ENCODE measurements around the gene TMEM217.

DNA sequence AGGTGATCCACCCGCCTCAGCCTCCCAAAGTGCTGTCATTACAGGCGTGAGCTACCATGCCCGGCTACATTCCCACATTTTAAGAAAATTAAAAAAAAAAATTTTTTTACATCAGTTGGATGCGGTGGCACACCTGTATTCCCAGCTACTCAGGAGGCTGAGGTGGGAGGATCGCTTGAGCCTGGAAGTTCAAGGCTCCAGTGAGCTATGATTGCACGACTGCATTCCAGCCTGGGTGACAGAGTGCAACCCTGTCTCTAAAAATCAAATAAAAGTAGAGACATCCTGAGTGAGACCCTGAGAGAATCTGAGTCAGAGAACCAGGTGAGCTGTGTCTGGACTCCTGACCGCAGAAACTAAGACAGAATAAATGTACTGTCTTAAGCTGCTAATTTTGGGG lies 49.2 kb downstream of the TMEM217 start:
- TF ChIP-seq CHD2 (IDR thresholded peaks at IDR 0.05; ENCODE audit: low read length, partially characterized antibody) = no peak
- TF ChIP-seq, protein P1, sequence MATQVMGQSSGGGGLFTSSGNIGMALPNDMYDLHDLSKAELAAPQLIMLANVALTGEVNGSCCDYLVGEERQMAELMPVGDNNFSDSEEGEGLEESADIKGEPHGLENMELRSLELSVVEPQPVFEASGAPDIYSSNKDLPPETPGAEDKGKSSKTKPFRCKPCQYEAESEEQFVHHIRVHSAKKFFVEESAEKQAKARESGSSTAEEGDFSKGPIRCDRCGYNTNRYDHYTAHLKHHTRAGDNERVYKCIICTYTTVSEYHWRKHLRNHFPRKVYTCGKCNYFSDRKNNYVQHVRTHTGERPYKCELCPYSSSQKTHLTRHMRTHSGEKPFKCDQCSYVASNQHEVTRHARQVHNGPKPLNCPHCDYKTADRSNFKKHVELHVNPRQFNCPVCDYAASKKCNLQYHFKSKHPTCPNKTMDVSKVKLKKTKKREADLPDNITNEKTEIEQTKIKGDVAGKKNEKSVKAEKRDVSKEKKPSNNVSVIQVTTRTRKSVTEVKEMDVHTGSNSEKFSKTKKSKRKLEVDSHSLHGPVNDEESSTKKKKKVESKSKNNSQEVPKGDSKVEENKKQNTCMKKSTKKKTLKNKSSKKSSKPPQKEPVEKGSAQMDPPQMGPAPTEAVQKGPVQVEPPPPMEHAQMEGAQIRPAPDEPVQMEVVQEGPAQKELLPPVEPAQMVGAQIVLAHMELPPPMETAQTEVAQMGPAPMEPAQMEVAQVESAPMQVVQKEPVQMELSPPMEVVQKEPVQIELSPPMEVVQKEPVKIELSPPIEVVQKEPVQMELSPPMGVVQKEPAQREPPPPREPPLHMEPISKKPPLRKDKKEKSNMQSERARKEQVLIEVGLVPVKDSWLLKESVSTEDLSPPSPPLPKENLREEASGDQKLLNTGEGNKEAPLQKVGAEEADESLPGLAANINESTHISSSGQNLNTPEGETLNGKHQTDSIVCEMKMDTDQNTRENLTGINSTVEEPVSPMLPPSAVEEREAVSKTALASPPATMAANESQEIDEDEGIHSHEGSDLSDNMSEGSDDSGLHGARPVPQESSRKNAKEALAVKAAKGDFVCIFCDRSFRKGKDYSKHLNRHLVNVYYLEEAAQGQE (IDR thresholded peaks at IDR 0.05; ENCODE audit: low read depth, low read length) = no peak
- TF ChIP-seq, protein P2, sequence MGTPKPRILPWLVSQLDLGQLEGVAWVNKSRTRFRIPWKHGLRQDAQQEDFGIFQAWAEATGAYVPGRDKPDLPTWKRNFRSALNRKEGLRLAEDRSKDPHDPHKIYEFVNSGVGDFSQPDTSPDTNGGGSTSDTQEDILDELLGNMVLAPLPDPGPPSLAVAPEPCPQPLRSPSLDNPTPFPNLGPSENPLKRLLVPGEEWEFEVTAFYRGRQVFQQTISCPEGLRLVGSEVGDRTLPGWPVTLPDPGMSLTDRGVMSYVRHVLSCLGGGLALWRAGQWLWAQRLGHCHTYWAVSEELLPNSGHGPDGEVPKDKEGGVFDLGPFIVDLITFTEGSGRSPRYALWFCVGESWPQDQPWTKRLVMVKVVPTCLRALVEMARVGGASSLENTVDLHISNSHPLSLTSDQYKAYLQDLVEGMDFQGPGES (IDR thresholded peaks at IDR 0.05; ENCODE audit: low read depth, low read length) = no peak
- TF ChIP-seq RAD21 (IDR thresholded peaks at IDR 0.05; ENCODE audit: low read length) = no peak

Data from SK-N-SH (cell line).